ENCODE measurements around the gene EPS15.

EPS15 gene

DNA sequence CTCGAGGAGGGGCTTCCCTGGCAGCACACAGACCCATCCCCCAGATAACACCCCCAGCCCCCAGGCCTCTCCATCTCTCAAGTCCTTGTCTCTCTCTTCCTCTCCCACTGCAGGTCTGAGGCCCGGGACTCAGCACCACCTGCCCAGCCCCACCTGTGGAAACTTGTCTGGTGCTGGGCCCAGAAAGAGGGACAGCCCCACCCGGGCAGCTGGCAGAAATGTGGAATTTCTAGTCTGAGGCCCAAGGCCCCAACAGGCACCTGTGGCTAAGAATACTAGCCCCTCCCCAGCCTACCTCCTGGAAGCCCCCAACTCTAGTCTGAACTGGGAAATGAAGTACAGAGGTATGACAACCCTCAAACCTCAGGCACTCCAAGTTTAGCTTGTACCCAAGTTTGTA, 204.1 kb downstream of the EPS15 start:
- Histone ChIP-seq H3K9me3 (no peaks in the 10 kb centered on the region), H3K4me3 (no peak overlapping the region), H3K27me3 (ENCODE audit: low read depth) (no peaks in the 10 kb centered on the region), H3K4me1 (no peaks in the 10 kb centered on the region), H3K36me3 (replicated peaks) (no peaks in the 10 kb centered on the region)
- in situ Hi-C loops (cut with MboI; ENCODE audit: low sequenced_read_pairs), result loop anchor here (10.0 kb wide), 1 partner anchor 60 kb away; no protein-coding TSS in a partner anchor
- DNase-seq (ENCODE audit: low spot score in 2 of 2), result no peak

DNA sequence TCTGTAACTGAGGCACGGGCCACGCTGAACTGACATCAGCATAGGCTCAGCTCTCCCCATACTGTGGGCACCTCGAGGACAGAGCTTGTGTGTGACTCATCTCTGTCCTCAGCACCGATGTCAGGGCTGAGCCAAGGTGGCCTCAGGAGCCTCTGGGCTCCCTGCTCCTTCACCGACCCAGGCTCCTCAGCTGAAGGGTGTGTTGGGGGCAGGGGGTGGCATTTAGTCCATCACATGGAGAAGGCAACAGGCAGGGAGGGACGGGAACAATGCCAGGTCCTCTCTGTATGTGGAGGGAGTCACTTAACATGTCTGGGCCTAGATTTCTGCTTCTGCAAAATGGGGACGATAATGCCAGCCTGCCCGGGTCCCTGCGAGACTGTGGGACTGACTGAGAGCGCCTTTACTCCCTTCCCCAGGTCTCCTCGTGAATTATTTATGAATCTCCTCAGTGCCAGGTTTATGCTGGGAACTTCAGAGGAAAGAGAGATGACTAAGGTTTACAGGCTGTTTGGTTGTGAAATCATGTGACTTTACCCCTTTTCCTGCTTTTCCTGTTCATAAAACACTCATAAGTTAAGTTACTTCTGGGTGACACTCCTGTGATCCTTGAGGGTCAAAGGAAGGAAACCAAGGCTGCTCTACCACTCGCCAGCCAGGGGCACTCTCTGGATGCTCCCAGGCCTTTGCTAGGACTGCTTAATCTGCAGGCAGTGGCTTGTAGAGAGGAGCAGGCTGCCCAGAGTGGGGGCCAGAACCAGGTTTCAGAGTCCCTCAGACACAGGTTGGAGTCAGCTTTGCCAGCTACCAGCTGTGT, 204.9 kb downstream of the EPS15 start:
- H3K9me3 ChIP-seq, result no peaks in the 10 kb centered on the region
- no peaks in the 10 kb centered on the region for H3K27me3 ChIP-seq (ENCODE audit: low read depth)
- no peaks in the 10 kb centered on the region for H3K4me1 ChIP-seq
- DNase-seq (ENCODE audit: low spot score in 2 of 2), result no peak
- in situ Hi-C loops (cut with MboI; ENCODE audit: low sequenced_read_pairs), result loop anchor here (10.0 kb wide), 1 partner anchor 59 kb away; no protein-coding TSS in a partner anchor
- H3K36me3 ChIP-seq (replicated peaks), result no peaks in the 10 kb centered on the region
- no peak overlapping the region for H3K4me3 ChIP-seq

DNA sequence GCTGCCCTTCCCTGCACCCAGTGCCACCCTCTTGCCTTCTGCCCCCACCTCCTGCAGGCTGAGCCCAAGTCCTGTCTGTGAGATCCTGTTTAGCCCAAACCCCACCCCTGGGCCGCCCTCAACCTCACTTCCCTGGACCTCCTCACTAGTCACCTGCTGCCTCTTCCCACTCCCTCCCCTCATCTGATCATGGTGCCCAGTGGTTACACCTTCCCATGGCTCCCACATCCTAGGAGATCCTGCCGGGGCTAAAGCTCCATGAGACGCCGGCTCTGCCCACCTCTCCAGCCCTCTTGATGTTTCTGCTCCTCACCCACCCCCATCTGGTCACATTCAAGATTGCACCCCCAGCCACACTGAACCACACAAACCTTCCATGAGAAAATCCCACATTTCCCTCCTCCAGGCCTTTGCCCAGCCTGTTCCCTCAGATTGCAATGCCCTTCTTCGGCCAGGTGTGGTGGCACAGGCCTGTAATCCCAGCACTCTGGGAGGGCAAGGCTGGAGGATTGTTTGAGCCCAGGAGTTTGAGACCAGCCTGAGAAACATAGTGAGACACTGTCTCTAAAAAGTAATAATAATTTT, 205.7 kb downstream of the EPS15 start:
- DNase-seq (ENCODE audit: low spot score in 2 of 2), result peak in 1 of 2 experiments; percentile 33
- no peaks in the 10 kb centered on the region for H3K9me3 ChIP-seq
- H3K4me3 ChIP-seq, result no peak overlapping the region
- H3K27me3 ChIP-seq (ENCODE audit: low read depth), result no peaks in the 10 kb centered on the region
- in situ Hi-C loops (cut with MboI; ENCODE audit: low sequenced_read_pairs), result loop anchor here (10.0 kb wide), 1 partner anchor 59 kb away; no protein-coding TSS in a partner anchor
- no peaks in the 10 kb centered on the region for H3K36me3 ChIP-seq (replicated peaks)
- no peaks in the 10 kb centered on the region for H3K4me1 ChIP-seq

DNA sequence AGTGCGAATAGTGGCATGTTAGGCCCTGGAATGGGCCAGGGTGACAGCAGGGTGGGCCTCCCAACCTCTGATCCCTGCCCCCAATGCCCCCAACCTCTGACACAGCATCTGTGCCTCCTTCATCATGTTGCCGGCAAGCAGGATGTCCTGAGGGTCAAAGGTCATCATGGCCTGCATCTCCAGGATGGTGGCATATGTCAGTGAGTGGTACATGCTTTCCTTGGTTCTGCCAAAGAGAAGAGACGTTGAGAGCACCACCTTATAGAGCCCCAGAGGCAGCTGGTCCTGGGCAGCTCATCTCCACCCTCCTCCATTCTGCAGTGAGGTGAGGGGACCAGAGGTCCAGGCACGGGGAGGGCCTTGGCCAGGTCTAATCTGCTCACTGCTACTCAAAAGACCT, 206.3 kb downstream of the EPS15 start:
- DNase-seq (ENCODE audit: low spot score in 2 of 2), result no peak
- Histone ChIP-seq H3K4me3 (no peak overlapping the region), H3K9me3 (no peaks in the 10 kb centered on the region), H3K27me3 (ENCODE audit: low read depth) (no peaks in the 10 kb centered on the region), H3K36me3 (replicated peaks) (no peaks in the 10 kb centered on the region), H3K4me1 (no peaks in the 10 kb centered on the region)
- in situ Hi-C loops (cut with MboI; ENCODE audit: low sequenced_read_pairs), result loop anchor here (10.0 kb wide), 1 partner anchor 58 kb away; no protein-coding TSS in a partner anchor

DNA sequence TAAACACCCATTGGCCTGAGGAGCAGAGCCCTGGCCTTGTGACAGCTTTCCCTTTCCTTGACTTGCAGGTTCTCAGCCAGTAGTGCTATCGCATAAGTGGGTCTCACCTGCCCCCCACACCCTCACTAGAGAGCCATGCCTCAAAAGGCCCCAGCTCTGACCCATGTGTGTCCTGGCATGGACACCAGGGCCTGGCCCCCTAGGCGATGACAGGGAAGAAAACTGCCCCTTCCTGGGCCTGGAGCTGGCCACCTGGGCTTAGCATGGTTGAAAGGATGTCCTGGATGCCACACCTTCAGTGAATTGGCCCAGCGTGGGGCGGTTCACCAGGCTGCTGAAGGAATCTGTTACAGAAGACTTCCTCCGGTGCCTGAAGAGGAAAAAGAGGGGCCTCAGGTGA, 207.2 kb downstream of the EPS15 start:
- no peak for DNase-seq (ENCODE audit: low spot score in 2 of 2)
- Histone ChIP-seq H3K4me1 (no peaks in the 10 kb centered on the region), H3K4me3 (no peak overlapping the region), H3K27me3 (ENCODE audit: low read depth) (no peaks in the 10 kb centered on the region), H3K36me3 (replicated peaks) (no peaks in the 10 kb centered on the region), H3K9me3 (no peaks in the 10 kb centered on the region)
- in situ Hi-C loops (cut with MboI; ENCODE audit: low sequenced_read_pairs), result loop anchor here (10.0 kb wide), 1 partner anchor 57 kb away; no protein-coding TSS in a partner anchor

DNA sequence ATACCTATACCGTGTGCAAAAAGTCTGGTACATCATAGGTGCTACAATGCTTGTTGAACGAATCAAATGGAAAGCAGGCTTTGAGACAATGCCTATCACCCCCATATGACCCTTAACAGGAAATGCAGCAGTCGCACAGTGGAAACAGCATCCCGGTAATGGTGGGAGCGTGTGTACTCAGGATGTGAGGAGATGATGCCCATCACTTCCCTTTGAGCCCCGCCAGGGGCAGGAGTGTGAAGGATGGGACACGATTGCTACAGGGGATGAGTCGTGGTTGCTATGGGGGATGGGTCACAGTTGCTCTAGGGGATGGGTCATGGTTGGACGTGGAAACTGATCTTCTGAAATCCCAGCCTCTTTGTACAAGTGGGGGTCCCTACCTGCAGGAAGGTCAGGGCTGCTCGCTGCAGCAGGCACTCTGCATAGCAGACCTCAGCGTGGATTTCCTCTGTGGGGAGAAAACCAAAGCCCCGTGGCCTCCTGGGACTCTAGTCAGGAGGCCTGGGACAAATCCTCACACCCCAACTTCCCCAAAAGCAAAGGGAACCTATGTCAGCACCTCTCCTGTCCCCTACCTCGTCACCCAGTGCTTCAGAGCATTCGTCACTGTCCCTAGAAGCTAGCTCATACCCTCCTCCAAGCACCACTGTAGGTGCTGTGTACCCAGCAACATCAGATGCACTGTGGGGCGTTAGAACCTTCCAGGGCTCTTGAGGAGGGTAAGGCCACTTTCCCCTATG, 208.0 kb downstream of the EPS15 start:
- no peaks in the 10 kb centered on the region for H3K27me3 ChIP-seq (ENCODE audit: low read depth)
- no peak for DNase-seq (ENCODE audit: low spot score in 2 of 2)
- no peaks in the 10 kb centered on the region for H3K9me3 ChIP-seq
- in situ Hi-C loops (cut with MboI; ENCODE audit: low sequenced_read_pairs), result loop anchor here (10.0 kb wide), 1 partner anchor 56 kb away; no protein-coding TSS in a partner anchor
- no peaks in the 10 kb centered on the region for H3K4me1 ChIP-seq
- no peak overlapping the region for H3K4me3 ChIP-seq
- H3K36me3 ChIP-seq (replicated peaks), result no peaks in the 10 kb centered on the region

DNA sequence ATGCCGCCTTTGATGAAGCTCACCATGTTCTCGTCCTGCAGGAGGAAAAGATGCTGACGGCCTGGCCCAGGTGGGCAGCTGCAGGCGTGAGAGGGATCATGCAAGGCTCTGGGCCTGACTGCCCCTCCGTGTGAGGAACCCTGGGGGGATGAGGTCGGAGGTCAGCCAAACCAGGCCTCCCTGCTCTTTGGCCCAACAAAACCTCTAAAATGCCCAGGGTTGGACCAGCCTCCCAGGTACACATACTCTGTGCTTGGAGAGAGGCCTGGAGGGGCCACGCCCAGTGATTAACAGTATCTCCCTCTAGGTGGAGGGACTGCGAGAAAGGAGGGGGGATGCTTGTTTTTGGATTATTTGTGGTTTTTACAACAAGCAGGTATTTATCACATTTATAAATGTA, 209.8 kb downstream of the EPS15 start:
- DNase-seq (ENCODE audit: low spot score in 2 of 2), result no peak
- Histone ChIP-seq H3K27me3 (ENCODE audit: low read depth) (no peaks in the 10 kb centered on the region), H3K4me1 (no peaks in the 10 kb centered on the region), H3K9me3 (no peaks in the 10 kb centered on the region), H3K4me3 (no peak overlapping the region), H3K36me3 (replicated peaks) (no peaks in the 10 kb centered on the region)
- in situ Hi-C loops (cut with MboI; ENCODE audit: low sequenced_read_pairs), result no loop called here

DNA sequence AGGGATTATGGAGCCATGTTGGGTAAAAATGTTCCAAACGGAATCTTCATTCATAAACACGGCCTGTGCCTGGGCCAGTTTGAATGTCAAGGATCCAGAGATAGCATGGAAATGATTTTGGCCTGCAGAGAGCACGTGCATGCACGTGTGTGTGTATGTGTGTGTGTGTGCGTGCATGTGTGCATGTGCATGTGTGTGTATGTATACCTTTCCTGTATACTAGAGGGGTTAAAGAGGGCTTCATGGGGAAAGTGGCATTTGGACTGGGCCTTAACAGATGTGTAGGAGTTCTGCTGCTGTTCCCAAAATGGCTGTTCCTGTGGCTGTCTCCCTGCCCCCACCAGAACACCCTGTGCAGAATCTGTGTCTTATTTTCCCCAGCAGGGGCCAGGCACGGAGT, 210.4 kb downstream of the EPS15 start:
- in situ Hi-C loops (cut with MboI; ENCODE audit: low sequenced_read_pairs), result no loop called here
- Histone ChIP-seq H3K4me3 (no peak overlapping the region), H3K9me3 (no peaks in the 10 kb centered on the region), H3K27me3 (ENCODE audit: low read depth) (no peaks in the 10 kb centered on the region), H3K4me1 (no peaks in the 10 kb centered on the region), H3K36me3 (replicated peaks) (no peaks in the 10 kb centered on the region)
- DNase-seq (ENCODE audit: low spot score in 2 of 2), result no peak

DNA sequence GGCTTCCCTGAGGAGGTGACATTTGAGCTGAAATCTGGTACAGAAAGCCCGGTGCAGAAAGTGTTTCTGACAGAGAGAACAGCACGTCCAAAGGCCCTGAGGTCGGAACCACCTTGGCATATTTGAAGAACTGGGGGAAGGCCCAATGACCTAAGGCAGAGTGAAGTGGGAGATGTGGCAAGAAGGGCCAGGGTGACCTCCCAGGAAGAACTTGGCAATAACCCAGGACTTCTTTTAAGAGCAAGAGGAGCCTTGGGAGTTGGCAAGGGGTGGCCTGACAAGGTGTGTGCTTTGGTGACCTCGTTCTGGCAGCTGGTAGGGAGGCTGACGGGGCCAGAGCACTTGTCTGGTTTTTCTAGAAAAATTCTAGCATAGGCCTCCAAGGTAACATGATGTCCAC, 212.1 kb downstream of the EPS15 start:
- Histone ChIP-seq H3K27me3 (ENCODE audit: low read depth) (no peaks in the 10 kb centered on the region), H3K9me3 (no peaks in the 10 kb centered on the region), H3K4me3 (no peak overlapping the region), H3K36me3 (replicated peaks) (no peaks in the 10 kb centered on the region), H3K4me1 (no peaks in the 10 kb centered on the region)
- in situ Hi-C loops (cut with MboI; ENCODE audit: low sequenced_read_pairs), result no loop called here
- no peak for DNase-seq (ENCODE audit: low spot score in 2 of 2)

DNA sequence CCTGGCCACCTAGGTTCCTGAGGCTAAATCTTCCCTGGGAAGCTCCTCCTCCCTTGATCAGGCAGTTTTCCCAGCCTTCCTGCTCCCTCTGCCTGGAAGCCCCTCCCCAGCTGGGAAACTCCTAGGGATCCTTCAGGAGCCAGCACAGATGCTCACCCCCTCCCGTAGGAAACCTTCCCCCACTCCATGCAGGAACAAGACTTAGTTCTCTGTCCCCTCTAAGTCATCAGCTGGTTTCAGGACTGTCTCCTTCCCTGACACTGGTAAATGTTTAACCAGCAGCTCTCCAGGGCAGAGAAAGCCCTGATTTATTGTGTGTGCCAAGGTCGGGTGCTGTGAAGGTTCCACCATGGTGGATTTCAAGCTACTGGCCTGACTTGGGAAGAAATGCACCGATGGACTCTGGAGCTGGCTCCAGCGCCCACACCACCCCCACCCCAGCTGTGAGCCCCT, 213.7 kb downstream of the EPS15 start:
- Histone ChIP-seq H3K9me3 (no peaks in the 10 kb centered on the region), H3K4me3 (no peak overlapping the region), H3K27me3 (ENCODE audit: low read depth) (no peaks in the 10 kb centered on the region), H3K36me3 (replicated peaks) (no peaks in the 10 kb centered on the region), H3K4me1 (no peaks in the 10 kb centered on the region)
- in situ Hi-C loops (cut with MboI; ENCODE audit: low sequenced_read_pairs), result no loop called here
- no peak for DNase-seq (ENCODE audit: low spot score in 2 of 2)

DNA sequence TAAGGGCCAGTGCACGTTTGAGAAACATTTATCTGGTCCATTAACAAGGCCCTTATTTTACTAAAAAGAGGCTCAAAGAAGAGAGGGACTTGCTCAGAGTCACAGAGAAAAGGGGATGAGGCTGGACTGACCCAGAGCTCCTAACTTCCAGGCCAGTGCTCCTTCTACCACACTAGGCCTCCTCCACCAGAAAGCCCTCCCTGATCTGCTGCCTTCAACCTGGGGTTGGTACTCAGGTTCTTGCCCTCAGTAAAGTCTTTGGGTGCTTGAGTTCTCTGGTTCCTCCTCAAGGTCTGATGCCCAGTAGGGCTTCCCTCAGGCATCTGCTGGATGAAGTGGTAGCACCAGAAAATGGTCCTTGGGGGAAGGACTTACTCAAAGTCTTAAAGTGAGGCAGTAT, 214.7 kb downstream of the EPS15 start:
- Histone ChIP-seq H3K36me3 (replicated peaks) (no peaks in the 10 kb centered on the region), H3K4me1 (no peaks in the 10 kb centered on the region), H3K27me3 (ENCODE audit: low read depth) (no peaks in the 10 kb centered on the region), H3K4me3 (no peak overlapping the region), H3K9me3 (no peaks in the 10 kb centered on the region)
- in situ Hi-C loops (cut with MboI; ENCODE audit: low sequenced_read_pairs), result no loop called here
- DNase-seq (ENCODE audit: low spot score in 2 of 2), result no peak
